GM21515 (cell line): ENCODE measurements around the gene ELMO1.

Experiments used
- ATAC-seq: cut with Tn5 transposase; IDR thresholded peaks from one replicate; pipeline ENCODE4 v1.9.1; 2021; ENCODE audit not compliant: unreplicated experiment

Gene ELMO1

GRCh38 chr7:36937754-36938563 lies 510.7 kb downstream of the ELMO1 start:
- ATAC-seq = no peak

DNA sequence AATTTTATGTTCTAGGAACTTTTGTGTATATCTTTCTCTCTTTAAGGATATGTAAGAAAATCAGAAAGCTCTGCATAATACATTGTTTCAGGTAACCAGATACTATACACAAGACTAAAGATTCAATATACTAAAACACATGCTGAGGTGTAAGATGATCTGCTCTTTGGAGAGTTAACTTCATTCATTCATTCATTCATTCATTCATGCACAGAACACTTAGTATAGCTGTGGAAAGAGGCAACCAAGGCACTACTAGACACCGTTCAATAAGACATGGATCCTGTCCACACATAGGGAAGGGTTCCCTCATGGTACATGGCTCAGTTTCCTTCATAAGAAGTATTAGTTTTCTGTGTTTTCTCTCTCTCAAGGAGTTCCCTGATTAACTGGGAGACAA lies 516.8 kb downstream of the ELMO1 start:
- no peak for ATAC-seq

DNA sequence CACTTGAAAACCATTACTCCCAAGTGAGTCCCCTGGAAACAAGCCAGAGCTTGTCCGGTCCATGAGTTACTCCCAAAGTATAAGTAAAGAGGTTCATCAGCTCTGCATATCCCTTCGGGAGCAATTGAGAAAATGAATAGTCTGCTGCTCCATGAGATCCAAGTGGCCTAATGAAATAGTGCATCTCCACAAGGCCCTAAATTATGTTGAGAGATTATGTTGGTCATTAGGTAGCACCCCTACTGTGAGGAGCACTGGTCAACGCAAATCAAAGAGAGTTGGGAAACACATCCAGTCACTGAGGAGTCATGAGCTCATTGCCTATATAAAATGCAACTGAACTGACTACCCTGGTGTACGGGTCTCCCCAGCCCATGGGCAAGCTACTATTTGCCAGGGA lies 518.9 kb downstream of the ELMO1 start:
- no peak for ATAC-seq

GRCh38 chr7:36928718-36929117 lies 519.9 kb downstream of the ELMO1 start:
- ATAC-seq = no peak

DNA sequence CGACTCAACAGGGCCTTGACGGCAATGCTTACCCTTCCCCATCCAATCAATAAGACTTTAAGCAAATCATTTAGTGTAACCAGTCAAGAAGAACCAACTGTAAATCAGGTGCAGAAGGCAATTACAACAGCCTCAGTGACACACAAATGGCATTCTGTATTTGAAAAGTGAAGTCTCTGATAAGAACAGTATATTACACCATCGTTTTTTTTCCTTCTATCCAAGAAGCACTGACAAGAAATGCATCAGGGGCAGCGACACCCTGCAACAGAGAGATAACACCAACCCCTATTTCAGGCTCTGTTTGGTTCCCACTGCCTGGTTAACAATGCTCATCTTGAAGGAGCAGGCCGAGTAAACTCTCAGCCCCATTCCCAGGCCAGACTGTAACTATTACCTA lies 520.4 kb downstream of the ELMO1 start:
- ATAC-seq = no peak

DNA sequence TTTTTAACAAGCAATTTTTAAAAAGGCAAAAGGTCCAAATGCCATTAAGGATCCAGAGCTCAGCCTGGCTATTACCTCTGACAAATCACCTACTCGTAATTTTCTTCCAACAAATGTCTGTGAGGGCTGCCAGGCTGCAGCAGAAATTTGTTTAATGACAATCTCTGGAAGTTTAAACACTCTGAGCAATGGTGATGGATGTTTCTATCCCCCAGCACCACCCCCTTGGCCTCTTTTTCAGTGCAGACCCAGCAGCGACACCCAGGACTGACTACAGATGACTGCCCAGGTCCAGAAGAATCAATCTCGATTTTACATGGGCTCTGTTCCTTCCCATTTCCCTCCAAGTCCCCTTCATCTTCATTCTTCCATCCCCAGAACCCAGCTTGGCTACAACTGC lies 523.0 kb downstream of the ELMO1 start:
- ATAC-seq = no peak

GRCh38 chr7:36925207-36925606 lies 523.5 kb downstream of the ELMO1 start:
- ATAC-seq = no peak

DNA sequence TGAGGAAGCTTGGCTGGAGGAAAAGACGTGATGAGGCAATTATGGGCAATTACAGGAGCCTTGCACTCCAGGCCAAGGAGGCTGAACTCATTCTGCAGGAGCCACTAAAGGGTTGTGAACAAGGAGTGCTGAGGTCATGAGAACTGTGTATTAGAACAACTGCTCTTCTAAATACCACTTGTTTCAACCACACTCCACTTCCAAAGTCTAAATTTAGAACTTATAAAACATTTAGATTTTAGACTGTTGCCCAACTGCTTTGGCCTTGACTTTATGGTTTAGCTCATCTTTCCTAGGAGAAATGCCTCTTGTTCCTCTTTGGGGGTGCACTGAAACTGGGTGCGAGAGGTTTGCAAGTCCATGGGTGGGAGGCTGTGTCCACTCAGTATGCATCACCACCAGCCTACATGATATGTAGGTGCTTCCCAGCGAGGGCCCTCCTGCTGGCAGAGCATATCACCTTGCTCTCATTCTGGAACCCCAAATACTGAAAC lies 524.7 kb downstream of the ELMO1 start:
- no peak for ATAC-seq

DNA sequence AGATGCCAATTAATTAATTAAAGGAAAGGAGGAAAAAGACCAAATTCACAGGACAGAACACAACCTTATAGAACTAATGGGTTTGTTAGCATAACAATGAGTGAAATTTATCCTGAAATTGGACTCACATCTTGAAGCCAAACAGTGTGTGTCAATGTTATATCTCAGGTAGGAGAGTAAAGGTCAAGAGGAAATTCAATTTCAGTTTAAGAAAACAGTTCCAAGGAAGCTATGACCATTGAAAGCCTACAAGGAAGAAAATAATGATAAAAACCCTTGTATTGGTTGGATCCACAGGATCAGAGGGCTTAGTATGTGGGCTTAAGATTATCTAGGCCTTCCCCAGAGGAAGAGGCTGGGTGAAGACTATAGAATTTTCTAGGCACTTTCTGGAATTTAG lies 525.5 kb downstream of the ELMO1 start:
- ATAC-seq = no peak

DNA sequence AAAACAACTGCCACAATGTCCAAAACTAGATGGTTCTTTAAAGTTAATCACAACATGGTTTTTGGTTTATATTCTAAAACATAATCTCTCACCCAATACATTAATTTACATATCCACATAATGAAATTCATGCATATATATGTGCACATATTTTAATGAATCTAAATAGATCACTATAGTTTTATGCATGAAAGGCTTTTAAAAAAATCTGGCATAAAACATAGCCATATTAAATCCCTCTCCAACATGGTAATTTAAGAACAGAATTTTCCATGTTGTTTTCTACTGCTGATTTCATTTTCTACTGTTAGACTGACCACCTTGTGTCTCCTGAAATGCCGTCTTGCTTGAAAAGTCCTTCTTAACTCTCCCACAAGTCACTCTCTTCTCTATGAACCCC lies 528.2 kb downstream of the ELMO1 start:
- no peak for ATAC-seq

GRCh38 chr7:36919738-36920137 lies 528.9 kb downstream of the ELMO1 start:
- no peak for ATAC-seq

DNA sequence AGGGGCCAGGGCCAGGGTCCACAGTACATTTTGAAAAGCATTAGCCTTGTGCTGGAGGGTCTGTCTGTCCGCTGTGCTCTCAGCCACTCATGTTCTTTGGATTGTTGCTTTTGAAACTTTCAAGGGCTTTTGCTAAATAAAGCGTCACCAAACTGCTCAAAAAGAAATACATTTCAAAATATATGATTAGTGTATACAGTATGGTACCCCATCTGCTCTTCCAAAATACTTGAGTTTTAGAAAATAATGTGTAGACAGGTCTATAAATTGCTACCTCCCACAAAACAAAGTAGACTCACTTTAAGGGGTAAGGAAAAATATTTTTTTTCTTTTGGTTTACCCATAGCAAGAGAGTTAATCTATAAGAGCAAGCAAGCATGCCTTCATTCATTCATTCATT lies 530.1 kb downstream of the ELMO1 start:
- ATAC-seq = no peak

DNA sequence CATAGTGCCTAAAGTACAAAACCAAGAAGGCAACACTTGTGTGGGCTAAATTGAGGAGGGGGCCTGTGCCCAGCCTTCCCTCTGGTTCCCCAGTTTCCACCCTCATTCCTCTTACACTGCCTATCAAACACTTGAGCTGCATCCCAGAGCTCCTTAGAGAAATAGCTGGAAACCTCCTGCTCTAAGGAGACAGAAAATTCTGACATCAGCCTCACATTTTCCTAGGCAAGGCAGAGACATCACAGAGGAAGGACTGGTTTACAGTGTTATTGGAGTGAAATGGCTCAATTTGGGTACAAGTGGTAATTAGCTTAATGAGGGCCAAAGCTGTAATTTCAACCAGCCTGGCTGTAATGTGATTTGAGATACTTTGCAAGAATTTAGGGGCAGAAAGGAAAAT lies 532.0 kb downstream of the ELMO1 start:
- ATAC-seq = no peak

- no peak for ATAC-seq
These were observed 532.5 kb downstream of the ELMO1 start for GRCh38 chr7:36916116-36916515.

DNA sequence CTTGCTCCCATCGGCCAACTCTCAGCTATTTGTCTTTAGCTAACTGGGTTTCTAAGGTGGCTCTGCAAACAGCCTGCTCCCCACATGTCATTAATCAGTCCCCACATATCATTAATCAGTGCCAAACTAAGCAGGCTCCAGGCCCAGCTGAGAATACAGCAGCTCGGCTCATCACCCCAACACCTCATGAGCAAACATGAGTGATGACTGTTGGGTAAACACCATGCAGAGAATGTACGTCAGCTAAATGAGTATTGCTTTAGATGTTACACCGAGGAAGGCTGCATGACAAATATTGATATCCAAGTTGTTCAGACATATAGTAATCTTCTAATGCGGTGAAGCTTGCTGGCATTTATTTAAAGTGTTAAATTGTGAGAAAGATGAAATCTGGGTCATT lies 536.9 kb downstream of the ELMO1 start:
- ATAC-seq = no peak

DNA sequence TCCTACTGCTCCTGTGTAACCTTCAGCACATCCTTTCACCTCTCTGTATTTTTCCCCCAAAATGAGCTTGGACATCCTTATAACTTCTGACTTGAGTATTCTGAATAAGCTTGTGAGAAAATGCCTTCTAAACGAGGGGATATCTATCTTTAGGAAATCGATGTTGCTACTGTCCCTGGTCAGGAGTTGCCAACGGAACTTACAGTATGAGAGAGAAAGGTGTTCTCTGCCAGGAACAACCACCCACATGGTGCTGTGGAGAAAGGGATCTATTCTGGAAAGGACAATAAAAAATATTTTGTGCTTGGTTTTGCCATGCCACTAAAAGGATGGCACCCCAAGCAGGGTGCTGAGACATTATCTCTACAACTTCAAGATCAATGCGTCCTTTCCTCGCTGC lies 537.8 kb downstream of the ELMO1 start:
- no peak for ATAC-seq

GRCh38 chr7:36910401-36910800 lies 538.3 kb downstream of the ELMO1 start:
- ATAC-seq = no peak

GRCh38 chr7:36906956-36907635 lies 541.6 kb downstream of the ELMO1 start:
- ATAC-seq = no peak

- no peak for ATAC-seq
These were observed 542.2 kb downstream of the ELMO1 start for GRCh38 chr7:36906448-36906847.

DNA sequence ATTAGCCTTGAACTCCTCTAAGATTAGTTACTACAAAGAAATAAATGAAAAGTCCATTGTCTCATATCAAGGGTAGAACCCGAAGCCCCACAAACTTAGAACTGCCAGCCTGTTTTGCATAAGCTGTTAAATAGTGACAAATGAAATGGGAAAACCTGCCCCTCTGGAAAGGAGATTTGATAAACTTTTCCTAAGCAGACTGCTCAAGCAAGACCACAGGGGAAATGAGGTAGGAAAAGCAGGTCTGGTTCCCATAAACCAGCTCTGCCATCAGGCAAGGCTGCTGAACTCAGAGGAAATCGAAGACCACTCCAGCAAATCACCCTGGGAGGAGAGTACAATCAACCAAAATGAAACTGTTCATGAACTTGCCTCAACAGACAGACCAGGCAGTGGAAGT lies 542.8 kb downstream of the ELMO1 start:
- ATAC-seq = no peak

GRCh38 chr7:36904802-36905201 lies 543.9 kb downstream of the ELMO1 start:
- ATAC-seq = no peak

DNA sequence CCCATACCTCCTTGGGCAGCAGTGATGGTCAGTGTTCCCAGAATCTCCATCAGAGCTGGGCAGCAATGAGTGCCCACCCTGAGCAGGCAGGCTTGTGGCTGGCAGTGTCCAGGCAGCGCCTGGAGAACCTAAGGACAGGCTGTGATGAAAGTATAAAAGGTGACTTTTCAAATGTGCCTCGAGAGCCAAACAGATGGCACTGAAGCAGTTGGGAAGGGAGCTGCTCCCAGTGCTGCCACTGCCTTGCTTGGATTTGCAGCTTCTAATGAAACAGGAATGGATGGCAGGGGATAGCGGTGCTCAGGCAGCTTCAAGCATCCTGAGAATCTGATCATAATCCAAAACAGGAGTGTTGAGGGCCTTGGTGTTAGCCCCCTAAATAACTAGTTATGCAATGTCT lies 544.6 kb downstream of the ELMO1 start:
- ATAC-seq = no peak
